GM10248 (cell line): ENCODE results near the gene C3orf18.

Source experiments
- CTCF ChIA-PET: fragments of 300-600 bp; sonication (Branson Sonifier 250); formaldehyde crosslinking; extraction: SDS; loops from one replicate; lab custom pipeline; 2021; ENCODE audit warnings: antibody characterized with exemption; lab: Yijun Ruan, JAX
- POLR2A ChIA-PET: fragments of 350-650 bp; sonication (Branson Sonifier 250); formaldehyde crosslinking; extraction: SDS; loops from one replicate; lab custom pipeline; 2020; ENCODE audit warnings: antibody characterized with exemption; lab: Yijun Ruan, JAX
- DNase-seq: peaks from one replicate; pipeline ENCODE4 v3.0.0; 2012; ENCODE audit errors: extremely low spot score
- CTCF ChIP-seq: IDR thresholded peaks from 2 replicates; pipeline ENCODE4 v1.5.1; 2012; ENCODE audit warnings: mild to moderate bottlenecking, low read depth; ENCODE audit errors: extremely low read depth, missing control alignments, control extremely low read depth

C3orf18 gene

DNA sequence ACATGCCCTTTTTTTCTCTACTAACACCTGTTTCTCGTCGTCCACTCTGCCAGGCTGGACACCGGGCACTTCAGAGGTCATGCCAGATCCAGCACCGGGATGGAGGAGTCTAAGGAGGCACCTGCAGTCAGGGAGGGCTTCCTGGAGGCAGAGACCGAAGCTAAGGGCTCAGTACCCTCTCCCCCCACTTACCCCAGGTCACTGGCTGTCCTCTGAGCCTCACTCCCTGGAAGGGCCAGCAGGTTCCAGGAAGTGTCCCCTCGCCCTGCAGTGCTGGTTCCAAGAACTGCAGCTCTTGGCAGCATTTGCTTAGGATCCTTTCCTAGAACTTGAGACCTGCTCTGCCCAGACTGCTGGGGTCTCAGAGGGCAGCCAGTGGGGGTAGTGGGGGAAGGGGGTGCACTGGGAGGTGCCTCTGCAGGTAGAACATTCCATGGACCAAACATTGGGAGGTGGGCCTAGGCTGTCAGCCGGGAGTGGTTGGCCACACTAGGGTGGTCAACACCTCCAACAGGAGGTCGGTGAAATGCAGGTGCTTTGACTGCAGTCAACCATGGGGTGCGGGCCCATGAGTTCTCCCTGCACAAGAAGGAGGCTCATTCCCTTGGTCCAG is 32.7 kb upstream of the C3orf18 start:
- TF ChIP-seq CTCF, result no peak
- DNase-seq, result no peak
- ChIA-PET POLR2A (no interaction called here), CTCF (interaction anchor here (1.6 to 7.5 kb wide), 3 partner anchors 10 to 19 kb away, joined by 4 to 54 read pairs (median 11); partner anchors contain the start of gene MAPKAPK3)

GRCh38 chr3:50599716-50600118 is 32.2 kb upstream of the C3orf18 start:
- no peak for DNase-seq
- ChIA-PET CTCF (interaction anchor here (1.8 to 7.5 kb wide), 4 partner anchors 9 to 50 kb away, joined by 6 to 54 read pairs (median 14); partner anchors contain the start of gene MAPKAPK3), POLR2A (no interaction called here)
- no peak for TF ChIP-seq CTCF

GRCh38 chr3:50599115-50599715 is 31.7 kb upstream of the C3orf18 start:
- ChIA-PET POLR2A (no interaction called here), CTCF (interaction anchor here (0.8 to 3.4 kb wide), 8 partner anchors 9 to 54 kb away, joined by 3 to 18 read pairs (median 8); no protein-coding TSS in a partner anchor)
- no peak for TF ChIP-seq CTCF
- DNase-seq, result no peak

DNA sequence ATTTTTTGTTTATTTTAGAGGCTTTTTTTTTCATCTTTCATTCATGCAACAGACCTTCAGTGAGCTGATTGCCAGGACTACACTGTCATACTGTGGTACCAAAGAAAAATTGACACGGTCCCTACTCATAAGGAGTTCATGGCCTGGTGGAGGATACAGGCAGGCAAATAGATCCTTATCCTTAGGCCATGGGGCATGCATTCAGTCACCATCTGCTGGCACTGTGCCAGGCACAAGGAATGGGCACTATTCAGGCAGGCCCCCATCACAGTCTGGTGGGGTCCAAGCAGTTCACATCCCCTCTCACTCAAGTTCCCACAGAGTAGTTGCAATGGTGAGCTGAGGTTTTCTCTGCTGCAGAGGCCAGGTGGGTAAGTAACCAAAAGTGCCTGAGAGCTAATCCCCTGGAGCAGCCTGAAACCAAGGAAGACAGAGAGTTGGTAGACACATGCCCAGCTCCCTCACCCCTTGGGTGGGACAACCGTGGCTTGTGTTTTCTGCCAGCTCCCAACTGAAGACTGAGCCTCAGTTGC is 26.8 kb upstream of the C3orf18 start:
- CTCF ChIA-PET, result interaction anchor here (0.9 to 11.1 kb wide), 3 partner anchors 8 to 22 kb away, joined by 3 to 266 read pairs (median 4); partner anchors contain the start of genes CISH and MAPKAPK3
- DNase-seq, result no peak
- POLR2A ChIA-PET, result no interaction called here
- no peak for TF ChIP-seq CTCF

DNA sequence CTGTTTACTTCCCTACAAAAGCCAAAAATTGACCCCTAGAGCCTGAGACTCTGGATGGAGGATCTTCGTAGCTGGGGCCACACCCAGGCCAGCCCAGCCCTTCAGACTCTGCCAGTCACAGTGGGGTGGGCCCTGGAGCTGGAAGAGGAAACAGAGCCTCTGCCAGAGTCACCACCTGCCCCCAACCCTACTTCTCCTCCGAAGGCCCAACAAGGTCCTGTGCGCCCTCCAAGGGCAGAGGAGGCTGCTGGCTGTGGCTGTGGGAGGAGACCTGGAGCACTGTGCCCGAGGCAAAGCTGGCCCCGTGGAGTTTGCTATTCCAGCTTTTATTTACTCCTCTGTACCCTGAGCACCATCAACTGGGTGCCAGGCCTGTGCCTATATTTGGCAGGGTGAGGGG is 25.0 kb upstream of the C3orf18 start:
- CTCF ChIA-PET, result interaction anchor here (0.6 to 11.1 kb wide), 6 partner anchors 10 to 268 kb away, joined by 3 to 266 read pairs (median 4); partner anchors contain the start of genes CISH, HEMK1 and MAPKAPK3
- POLR2A ChIA-PET, result interaction anchor here (1.0 to 1.2 kb wide), 2 partner anchors 21 to 24 kb away, joined by 3 to 4 read pairs; no protein-coding TSS in a partner anchor
- no peak for DNase-seq

More for the DNA sequence above, 25.0 kb upstream of the C3orf18 start:
- no peak for TF ChIP-seq CTCF
